DOHH2 (cell line): ENCODE measurements around the gene ITPR3.

Experiments
- EZH2phosphoT487 ChIP-seq: fragments of 200-600 bp; sonication (generic); IDR thresholded peaks from 2 replicates; pipeline ENCODE4 v1.6.1; 2017; ENCODE audit warnings: borderline replicate concordance, mild to moderate bottlenecking, antibody characterized with exemption, low read length, moderate library complexity, mixed read lengths
- TF ChIP-seq, protein P1 (sequence below): fragments of 200-600 bp; sonication (generic); IDR thresholded peaks from one replicate; pipeline ENCODE4 v1.5.1; 2014; ENCODE audit warnings: antibody characterized with exemption, mild to moderate bottlenecking, low read depth, low read length; ENCODE audit not compliant: poor library complexity, severe bottlenecking

DNA sequence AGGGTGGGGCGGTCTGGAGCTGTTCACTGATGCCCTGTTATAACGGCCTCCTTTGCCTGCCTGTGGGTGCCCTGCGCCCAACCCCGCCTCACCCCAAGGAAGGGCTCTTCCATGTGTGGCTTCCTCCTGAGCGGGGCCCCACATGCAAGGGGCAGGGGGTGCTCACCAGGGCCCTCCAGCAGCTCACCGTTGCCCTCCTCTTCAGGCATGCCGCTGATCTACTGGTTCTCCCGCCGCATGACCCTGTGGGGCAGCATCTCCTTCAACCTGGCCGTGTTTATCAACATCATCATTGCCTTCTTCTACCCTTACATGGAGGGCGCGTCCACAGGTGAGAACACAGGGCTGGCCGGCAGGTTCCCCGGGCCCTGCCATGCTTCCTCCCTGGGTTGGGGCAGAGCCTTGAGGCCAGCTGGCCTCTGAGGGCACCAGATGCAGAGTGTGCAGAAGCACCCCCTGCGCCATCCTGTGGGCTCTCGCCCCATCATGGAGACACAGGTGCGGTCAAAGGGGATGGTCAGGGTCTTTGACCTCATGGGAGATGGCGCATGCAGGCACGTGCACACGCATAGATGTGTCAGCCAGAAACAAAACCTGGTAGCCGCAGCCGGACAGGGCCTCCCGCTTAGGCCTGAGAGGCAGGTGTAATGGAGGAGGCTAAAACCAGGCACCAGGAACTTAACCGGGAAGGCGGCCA is 67.5 kb downstream of the ITPR3 start:
- TF ChIP-seq, protein P1, sequence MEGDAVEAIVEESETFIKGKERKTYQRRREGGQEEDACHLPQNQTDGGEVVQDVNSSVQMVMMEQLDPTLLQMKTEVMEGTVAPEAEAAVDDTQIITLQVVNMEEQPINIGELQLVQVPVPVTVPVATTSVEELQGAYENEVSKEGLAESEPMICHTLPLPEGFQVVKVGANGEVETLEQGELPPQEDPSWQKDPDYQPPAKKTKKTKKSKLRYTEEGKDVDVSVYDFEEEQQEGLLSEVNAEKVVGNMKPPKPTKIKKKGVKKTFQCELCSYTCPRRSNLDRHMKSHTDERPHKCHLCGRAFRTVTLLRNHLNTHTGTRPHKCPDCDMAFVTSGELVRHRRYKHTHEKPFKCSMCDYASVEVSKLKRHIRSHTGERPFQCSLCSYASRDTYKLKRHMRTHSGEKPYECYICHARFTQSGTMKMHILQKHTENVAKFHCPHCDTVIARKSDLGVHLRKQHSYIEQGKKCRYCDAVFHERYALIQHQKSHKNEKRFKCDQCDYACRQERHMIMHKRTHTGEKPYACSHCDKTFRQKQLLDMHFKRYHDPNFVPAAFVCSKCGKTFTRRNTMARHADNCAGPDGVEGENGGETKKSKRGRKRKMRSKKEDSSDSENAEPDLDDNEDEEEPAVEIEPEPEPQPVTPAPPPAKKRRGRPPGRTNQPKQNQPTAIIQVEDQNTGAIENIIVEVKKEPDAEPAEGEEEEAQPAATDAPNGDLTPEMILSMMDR: no peak
- TF ChIP-seq EZH2phosphoT487: no peak
